ENCODE results near the gene RCL1.

RCL1 gene

GRCh38 chr9:4852419-4852818, 59.7 kb downstream of the RCL1 start:
- no peak overlapping the region for H3K27ac ChIP-seq
- TF ChIP-seq ZFX (IDR thresholded peaks at IDR 0.05) (no peak), CTCF (conservative IDR thresholded peaks at IDR 0.05) (no peak)

- no peak for TF ChIP-seq ZFX (IDR thresholded peaks at IDR 0.05)
- TF ChIP-seq CTCF (conservative IDR thresholded peaks at IDR 0.05) = no peak
- no peak overlapping the region for H3K27ac ChIP-seq
Measured at GRCh38 chr9:4854265-4854590, 61.5 kb downstream of the RCL1 start.

DNA sequence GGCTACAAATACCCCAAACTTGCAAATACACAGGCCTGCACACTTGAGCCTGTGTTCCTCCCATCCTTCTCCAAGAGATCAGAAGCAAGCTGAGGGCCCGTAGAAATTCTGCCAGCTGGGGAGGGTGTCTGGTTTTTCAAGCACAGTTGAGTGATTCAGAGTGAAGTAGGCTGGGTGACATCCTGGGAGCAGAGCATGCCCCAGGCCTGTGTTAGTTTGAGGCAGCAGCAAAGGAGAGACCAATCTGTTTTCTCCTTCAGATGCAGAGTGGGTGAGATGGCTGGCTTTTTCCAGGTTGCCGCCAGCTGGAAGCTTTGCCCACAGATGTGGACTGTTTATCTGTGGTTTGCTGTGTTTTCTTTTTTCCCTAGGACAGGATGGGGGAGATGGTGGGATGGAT, 63.1 kb downstream of the RCL1 start:
- no peak overlapping the region for H3K27ac ChIP-seq
- no peak for TF ChIP-seq ZFX (IDR thresholded peaks at IDR 0.05)
- TF ChIP-seq CTCF (conservative IDR thresholded peaks at IDR 0.05) = no peak

GRCh38 chr9:4857163-4857810, 64.5 kb downstream of the RCL1 start:
- H3K27ac ChIP-seq = no peak overlapping the region
- no peak for TF ChIP-seq CTCF (conservative IDR thresholded peaks at IDR 0.05)
- no peak for TF ChIP-seq ZFX (IDR thresholded peaks at IDR 0.05)

DNA sequence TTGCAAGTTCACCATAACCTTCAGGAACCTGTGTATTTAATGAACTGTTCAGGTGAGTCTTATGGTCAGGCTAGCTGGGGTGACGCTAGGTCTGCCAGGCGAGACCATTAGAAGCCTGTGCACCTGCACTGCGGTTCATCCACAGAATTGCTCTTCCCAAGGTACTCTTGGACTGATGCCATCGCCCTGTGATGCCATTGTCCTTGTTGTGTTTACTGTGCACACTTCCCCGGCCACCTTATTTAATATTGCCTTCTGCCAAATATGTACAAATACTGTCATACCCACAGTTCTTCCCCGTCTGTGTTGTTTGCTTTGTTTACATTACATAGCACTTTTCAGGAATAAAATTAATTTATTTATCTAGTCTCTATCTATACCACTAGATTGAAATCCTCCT, 66.3 kb downstream of the RCL1 start:
- no peak overlapping the region for H3K27ac ChIP-seq

GRCh38 chr9:4860383-4860782, 67.6 kb downstream of the RCL1 start:
- no peak overlapping the region for H3K27ac ChIP-seq
- no peak for TF ChIP-seq CTCF (conservative IDR thresholded peaks at IDR 0.05)
- no peak for TF ChIP-seq ZFX (IDR thresholded peaks at IDR 0.05)

More for the DNA sequence above, 66.3 kb downstream of the RCL1 start:
- TF ChIP-seq CTCF (conservative IDR thresholded peaks at IDR 0.05) = no peak
- TF ChIP-seq ZFX (IDR thresholded peaks at IDR 0.05) = no peak

- H3K27ac ChIP-seq = no peak overlapping the region
- TF ChIP-seq ZFX (IDR thresholded peaks at IDR 0.05) (no peak), CTCF (conservative IDR thresholded peaks at IDR 0.05) (no peak)
Measured at GRCh38 chr9:4861145-4861544, 68.4 kb downstream of the RCL1 start.
